NOMO-1 treated with dmso at 0.1 percent for 144 hours (cell line): ENCODE measurements around the gene ANKRD52.
"Not testable (repeated sequence)": the region's sequence is repeated elsewhere in the genome, so short reads cannot be mapped to it uniquely, and the experiment has no call there.

Experiments used
- DNase-seq: peaks from one replicate; lab custom pipeline; 2025; ENCODE audit not compliant: unreplicated experiment; lab: John Stamatoyannopoulos, UW

The ANKRD52 gene

DNA sequence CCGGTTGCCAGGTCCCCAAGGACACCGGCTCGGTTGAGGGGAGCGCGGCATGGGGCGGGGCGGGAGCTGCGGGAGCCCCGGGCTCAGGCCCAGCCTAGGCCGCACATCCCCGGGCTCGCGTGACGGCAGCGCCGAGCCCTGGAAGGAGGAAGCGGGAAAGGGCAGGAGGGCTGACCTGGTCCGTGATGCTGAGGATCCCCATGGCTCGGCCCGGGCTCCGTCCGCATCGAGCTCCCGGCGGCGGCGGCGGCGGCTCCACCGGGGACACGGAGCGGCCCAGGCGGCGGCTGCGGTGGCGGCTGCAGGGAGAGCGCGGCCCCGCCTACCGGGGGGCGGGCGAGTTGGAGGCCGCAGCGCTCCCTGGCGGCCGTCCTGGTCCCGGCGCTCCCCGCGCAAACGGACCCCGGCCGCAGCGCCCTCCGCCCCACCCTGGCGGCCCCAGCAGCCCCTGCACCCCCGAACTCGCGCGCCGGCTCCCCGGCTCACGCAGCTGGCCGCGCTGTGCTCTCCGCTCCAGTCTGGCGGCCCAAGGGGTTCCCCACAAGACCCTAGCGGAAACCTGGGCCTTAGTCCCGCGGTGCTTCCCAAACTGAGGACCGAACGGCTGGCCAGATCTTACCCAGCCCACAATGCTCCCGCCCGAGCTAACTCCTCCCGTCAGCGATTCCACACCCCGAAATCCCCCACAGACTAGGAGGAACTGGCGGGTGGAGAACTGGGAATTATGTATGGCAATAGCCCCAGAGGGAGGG, at the start of gene ANKRD52:
TSS of gene ANKRD52 (minus strand) at position 317 of the 752 bp plus-strand sequence. CDS start at position 202, 115 bp downstream.
- DNase-seq: peak; percentile 61

DNA sequence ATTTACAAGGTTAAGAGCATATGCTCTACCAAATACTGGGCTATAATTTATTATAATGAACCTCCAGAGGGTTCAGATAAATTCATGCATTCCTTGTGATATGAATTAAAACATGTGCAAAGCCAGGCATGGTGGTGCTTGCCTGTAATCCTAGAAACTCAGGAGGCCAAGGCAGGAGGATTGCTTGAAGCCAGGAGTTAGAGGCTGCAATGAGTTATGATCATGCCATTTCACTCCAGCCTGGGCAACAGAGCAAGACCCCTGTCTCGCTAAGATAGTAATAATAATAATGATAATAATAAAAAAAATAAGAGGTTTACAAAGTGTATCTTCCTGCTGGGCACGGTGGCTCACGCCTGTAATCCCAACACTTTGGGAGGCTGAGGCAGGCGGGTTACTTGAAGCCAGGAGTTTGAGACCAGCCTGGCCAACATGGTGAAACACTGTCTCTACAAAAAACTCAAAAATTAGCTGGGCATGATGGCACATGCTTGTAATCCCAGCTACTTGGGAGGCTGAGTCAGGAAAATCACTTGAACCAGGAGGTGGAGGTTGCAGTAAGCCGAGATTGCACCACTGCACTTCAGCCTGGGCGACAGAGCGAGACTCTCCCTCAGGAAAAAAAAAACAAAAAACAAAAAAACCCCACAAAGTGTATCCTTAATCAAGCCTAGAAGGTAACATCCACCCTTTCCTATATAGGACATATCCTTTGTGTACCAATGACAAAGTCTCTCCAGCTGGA, 49.2 kb upstream of the ANKRD52 start:
- DNase-seq: no peak

DNA sequence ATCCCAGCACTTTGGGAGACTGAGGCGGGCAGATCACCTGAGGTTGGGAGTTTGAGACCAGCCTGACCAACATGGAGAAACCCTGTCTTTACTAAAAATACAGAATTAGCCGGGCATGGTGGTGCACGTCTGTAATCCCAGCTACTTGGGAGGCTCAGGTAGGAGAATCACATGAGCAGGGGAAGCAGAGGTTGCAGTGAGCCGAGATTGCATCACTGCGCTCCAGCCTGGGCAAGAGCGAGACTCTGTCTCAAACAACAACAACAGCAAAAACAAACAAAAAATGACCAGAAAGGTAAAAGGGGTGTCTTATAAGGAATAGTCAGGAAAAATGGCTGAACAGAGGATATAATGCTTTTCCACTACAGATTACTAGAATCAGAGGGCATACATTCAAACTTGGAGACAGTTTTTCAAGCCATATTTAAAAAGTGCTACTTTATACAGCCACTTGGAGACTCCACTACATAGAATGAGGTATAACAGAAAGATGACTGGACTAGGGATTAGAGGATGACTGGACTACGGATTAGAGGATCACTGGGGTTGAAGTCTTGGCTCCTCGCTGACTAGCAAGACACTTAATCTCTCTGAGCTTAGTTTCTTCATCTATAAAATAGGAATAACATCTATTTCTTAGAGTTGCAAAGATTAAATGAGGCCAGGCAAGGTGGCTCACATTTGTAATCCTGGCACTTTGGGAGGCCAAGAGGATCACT, 46.8 kb upstream of the ANKRD52 start:
- no peak for DNase-seq

DNA sequence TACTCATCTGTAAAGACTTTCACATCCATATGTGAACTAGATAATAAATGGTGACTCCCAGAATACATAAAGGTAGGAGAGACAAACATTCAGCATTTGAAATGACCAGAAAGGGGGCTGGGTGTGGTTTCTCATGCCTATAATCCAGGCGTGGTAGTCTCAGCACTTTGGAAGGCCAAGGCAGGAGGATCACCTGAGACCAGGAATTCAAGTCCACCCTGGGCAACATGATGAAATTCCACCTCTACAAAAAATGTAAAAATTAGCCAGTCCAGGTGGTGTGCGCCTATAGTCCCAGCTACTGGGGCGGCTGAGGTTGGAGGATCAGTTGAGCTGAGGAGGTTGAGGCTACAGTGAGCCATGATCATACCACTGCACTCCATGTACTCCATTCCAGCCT, 46.1 kb upstream of the ANKRD52 start:
- no peak for DNase-seq

DNA sequence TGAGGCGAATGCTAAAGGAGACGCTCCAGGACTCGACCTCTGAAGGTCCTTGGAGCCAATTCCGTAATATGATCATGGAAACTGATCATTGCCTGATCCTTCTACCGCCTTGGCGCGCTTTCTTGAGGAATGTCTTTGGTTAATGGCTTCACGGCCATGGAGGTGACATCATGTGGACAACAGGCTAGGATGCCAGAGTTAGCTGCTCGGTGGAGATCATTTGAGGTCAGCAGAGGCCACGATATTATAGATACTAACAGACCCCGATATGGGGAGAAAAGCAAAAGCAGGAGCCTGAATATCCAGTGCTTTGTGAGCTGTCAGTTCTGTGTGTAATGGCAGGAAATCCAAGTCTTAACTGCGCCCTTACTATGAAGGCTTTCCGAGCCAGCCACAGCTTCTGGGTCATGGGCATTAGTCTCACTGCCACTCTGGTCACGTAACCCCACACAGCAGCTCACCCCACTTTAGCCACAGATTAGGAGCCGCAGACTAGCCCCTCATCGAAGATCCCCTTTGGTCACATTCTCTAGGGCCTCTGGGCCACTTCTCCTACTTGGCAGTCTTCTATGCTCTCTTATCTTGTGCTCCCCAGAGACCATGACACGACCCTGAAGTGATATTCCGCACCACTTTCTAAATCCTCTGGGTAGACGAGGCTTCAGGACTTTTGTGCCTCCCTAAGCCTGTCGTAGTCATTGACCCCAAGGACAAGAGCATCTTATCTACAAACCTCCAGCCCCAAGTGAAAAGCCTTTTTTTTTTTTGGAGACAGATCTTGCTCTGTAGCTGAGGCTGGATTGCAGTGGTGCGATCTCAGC, 42.7 kb upstream of the ANKRD52 start:
- no peak for DNase-seq

DNA sequence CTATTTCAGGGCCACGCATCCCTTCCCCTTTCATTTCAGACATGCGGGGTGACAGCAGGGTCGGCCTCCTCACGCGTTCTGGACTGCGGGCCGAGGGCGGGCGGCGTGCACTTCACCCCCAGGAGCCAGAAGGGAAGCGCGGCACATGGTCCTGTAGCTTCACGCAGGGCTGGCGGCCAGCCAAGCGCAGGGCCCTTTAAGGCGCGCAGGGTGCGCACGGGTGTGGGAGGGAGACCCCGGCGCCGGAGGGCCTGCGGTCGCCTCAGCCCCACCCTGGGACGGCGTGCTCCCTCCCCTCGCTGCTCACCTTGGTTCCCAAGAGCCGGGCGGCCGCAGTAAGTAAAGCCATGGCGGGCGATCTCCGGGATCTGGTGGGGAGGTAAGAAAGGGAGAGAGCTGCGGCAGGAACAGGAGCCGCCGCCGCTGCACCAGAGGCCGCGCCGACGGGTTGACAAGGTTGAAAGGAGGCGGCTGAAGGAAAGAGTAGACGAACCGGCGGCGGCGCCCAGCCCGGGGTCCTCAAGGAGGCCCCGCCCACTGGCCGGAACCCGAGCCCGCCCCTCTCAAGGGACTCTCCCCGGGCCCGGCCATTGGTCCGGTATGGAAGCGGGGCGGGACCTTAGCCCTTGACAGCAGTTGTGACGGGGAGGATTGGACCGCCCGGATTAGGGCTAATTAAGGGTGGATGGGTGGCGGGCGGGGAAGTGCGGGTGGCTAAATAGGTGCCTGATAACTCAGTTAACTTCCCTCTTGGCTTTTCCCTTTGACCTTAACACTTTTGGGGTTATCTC, 41.9 kb upstream of the ANKRD52 start, which contains the start of gene CS:
TSS of gene CS (minus strand) at position 478 of the 791 bp plus-strand sequence. CDS start at position 349, 129 bp downstream.
- peak; percentile 96 for DNase-seq

DNA sequence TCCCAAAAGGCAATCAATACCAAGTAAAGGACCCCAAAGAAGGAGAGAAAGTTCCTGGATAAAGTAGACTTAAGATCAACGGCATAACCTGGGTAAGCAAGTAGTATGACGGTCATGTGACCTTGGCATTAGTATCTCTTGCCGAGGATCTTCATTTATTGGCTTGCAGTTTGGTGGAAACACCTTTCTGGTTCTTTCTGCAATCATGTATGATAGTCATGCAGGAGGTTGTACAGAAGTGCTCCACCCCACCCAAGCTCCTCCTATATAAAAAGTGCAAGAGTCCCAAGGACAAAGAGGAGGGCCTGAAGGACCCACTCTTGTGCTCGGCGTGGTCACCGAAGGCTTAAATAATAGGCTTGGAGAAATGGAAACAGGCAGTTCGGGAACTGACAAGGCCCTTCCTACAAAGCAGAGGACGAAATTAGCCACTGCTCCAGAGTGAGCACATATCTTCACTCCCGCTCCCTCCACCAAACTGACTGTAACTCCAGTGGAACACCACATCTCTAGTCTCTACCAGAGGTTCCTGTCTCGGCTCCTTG, 41.2 kb upstream of the ANKRD52 start:
- no peak for DNase-seq

DNA sequence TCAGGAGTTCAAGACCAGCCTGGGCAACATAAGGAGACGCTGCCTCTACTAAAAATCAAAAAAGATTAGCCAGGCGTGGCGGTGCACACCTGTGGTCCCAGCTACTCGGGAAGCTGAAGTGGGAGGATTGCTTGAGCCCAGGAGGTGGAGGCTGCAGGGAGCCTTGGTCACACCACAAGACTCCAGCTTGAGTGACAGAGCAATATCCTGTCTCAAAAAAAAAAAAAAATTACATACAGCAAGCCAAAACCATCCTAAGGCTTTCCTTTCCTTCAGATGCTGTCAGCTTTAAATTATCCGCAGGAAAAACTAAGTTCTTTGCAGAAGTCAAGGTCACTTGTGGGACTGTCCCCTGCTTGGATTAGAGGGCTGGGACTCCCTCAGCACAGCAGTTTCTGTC, 40.6 kb upstream of the ANKRD52 start:
- no peak for DNase-seq

DNA sequence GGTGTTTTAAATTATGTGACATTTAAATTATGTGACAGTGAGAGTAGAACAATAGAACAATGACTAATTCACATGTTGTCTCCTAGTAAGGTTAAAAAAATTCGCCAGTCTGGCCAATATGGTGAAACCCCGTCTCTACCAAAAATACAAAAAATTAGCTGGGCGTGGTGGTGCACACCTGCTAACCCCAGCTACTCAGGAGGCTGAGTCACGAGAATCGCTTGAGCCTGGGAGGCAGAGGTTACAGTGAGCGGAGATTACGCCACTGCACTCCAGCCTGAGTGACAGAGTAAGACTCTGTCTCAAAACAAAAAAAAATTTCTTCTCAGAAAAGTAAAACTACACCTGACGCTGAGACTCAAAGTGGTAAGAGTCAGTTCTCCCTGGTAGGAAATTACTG, 39.2 kb upstream of the ANKRD52 start:
- DNase-seq: no peak

DNA sequence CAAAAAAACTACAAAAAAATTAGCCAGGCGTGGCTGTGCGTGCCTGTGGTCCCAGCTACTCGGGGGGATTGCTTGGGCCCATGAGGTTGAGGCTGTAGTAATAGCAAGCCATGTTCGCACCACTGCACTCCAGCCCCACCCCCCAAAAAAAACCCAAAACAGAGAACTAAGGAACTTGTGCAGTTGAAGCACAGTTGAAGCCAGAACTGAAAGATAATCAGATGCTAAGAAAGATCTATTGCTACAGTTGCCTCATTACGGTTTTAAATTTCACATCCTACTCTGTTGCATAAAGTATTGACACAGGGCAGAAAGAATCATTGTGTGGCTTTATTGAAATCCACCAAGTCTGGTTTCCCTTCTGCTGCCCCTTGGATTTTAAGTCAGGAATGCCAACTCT, 38.1 kb upstream of the ANKRD52 start:
- DNase-seq: no peak

DNA sequence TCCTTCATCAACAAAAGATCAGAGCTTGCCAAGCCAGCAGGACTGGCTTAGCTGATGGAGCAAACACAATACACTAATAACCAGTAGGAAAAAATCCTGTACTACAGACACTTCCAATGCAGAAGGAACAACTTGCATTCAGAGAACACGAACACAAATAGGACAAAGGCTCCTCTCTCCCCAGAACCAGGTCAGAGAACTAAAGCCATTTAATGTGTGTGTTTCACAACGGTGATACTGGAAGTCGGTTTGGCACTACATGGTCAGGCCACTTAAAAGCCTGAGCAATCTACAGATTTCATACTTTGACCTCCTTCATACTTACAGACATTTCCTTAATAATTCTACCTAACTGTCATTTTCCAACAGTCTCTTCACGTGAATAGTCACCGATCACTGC, 35.6 kb upstream of the ANKRD52 start:
- no peak for DNase-seq

DNA sequence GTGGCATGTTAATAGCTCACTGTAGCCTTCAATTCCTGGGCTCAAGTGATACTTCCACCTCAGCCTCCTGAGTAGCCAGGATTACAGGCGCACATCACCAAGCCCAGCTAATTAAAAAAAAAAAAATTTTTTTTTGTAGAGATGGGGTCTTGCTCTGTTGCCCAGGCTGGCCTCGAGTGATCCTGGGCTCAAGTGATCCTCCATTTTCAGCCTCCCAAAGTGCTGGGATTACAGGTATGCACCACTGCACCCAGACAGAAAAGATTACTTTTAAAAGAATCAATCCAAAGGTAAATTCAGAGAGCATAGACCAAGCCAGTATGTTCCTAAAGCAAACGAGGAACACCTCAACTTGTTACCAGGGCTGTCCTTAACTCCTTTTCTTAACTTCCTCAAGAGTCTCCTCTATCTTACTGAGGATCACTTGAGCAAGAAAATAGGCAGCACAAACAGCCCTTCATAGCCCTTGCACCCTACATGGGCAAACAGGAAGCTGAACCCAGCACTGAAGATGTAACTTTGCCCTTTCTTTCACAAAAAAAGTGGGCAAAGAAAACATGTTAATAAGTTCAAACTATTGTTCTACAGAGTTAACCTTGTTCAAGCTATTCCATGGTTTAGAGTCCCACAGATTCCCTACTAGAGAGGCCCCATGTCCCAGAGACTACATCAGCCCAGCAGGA, 30.7 kb upstream of the ANKRD52 start:
- DNase-seq: no peak

DNA sequence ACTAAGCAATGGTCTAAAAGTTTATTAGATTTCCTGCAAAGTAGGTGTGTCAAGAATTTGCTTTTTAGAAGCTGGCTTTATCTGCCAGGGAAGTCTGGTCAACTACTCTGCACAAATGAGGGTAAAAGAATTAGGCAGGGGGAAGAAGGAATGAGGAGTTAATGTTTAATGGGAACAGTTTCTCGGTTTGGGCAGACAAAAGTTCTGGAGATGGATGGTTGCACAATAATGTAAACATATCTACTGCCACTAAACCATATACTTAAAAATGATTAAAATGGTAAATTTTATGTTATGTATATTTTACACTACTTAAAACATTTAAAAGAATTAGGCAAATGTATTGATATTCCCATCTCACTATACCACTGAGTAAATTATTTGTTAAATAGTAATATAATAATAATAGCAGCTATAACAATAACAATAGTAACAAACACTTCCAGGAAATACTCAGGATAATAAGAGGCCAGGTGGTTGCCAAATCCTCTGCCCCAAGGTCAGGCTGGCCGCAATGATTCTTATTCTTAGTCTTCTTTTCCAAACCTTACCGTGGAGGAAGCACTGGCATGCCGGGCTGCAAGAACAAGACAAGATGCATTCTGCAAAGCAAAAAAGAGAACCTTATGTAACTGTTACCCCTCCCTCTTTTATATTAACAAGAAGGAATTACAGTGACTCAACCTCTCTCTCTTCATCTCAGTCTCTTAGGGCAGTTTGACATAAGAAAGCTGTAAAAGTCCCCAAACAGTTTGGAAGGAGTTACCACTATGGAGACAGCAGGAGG, 28.1 kb upstream of the ANKRD52 start:
- no peak for DNase-seq

DNA sequence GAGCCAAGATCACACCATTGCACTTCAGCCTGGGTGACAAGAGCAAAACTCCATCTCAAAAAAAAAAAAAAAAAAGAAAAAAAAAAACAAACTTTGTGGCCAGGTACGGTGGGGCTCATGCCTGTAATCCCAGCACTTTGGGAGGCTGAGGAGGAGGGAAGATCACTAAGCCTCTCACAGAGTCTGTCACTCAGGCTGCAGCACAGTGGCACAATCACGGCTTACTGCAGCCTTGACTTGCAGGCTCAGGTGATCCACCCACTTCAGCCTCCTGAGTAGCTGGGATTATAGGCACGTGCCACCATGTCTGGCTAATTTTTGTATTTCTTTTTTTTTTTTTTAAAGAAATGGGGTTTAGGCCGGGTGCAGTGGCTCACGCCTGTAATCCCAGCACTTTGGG, 26.1 kb upstream of the ANKRD52 start:
- not testable (repeated sequence) for DNase-seq

DNA sequence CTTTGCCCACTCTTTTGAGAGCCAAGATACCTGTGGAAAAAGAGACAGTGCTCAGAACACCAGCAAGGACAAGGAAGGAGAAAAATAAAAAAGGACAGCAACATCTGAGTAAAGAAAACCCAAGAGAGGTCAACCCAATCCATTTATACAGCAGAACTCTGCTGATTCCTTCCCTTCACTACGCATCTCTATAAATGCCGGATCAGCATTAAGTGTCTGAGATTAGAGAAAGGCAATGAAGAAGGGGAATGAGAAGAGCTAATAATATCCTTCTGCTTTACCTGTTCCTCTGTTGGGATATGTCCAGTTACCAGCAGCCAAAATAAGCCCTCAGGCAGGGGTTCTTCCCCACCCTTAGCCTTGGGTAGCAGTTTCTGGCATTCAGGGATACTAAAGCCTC, 24.4 kb upstream of the ANKRD52 start:
- no peak for DNase-seq

DNA sequence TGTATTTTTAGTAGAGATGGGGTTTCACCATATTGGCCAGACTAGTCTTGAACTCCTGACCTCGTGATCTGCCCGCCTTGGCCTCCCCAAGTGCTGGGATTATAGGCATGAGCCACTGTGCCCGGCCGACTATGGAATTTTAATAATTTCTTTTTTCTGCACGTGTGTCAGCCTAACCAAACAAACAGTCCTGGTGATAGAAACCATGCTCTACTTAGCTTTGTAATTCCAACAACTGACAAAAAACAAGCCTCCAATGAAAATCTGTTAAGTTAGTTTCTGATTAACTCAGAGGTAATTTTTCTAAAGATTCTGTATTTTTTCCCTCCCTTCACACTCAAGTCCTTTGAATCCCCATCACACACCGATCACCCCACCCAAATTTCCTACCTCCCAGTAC, 23.8 kb upstream of the ANKRD52 start:
- DNase-seq: no peak

DNA sequence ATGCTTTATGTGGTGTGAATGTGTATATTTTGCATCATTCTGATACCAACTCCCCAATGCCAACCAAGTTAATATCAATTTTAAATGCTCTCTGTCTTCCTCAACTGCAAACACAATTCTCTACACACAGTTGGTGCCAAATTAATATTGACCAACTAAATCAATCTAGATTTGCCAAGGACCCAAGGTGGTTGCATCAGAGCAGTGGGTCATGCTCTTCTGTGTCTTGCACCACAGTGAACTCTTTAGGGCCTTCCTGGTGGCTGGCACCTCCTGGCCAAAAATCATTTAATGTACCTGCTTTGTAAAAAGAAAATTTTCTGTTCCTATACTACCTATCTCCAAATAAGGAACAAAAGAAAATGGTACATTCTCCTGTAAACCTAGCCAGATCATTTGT, 22.7 kb upstream of the ANKRD52 start:
- no peak for DNase-seq

DNA sequence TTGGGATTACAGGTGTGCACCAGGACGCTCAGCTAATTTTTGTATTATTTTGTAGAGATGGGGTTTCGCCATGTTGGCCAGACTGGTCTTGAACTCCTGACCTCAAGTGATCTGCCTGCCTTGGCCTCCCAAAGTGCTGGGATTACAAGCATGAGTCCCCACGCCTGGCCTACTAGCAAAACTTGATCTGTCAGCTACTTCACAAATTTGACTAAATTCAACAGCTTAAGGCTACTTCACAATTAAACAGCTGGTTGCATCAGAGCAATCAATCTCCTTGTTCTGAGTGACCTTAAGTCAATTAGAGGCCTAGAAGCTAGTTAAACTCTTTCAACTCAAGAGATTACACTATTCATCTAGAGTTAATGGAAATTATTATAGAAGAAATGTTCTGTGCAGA, 20.7 kb upstream of the ANKRD52 start:
- no peak for DNase-seq
